ENCODE data around the gene SLC35A4.

DNA sequence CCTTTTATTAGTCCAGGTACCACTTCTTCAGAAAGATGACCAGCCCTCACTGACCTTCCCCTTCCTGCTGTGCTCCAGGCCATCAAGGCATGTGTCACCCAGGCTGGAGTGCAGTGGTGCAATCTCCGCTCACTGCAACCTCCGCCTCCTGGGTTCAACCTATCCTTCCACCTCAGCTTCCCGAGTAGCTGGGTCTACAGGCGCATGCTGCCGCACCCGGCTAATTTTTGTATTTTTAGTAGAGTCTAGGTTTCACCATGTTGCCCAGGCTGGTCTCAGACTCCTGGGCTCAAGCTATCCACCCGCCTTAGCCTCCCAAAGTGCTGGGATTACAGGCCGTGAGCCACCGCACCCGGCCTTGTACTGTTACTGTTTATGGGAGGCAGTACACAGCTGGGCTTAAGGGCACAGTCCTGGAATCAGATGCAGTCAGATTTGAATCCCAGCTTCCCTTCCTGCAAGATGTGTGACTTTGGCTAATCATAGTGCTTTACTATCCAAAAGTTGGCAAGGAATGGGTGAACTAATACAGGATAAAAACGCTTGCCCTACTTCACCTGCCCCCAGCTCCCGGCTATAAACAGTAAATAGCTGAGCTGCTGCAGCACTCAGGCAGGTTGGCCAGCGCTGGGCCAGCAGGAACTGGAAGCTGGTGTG is 17.6 kb upstream of the SLC35A4 start:
- TF ChIP-seq SIN3A (conservative IDR thresholded peaks at IDR 0.05 in 1 of 2, IDR thresholded peaks at IDR 0.05 in 1 of 2; ENCODE audit: low read depth in 1 of 2, low read length in 2 of 2) (no peak), EZH2 (IDR thresholded peaks at IDR 0.05; ENCODE audit: low read depth, low read length, severe bottlenecking) (no peak), CHD1 (IDR thresholded peaks at IDR 0.05; ENCODE audit: low read depth, low read length) (no peak), NANOG (IDR thresholded peaks at IDR 0.05; ENCODE audit: insufficient read depth, low read depth, low read length, poor library complexity, severe bottlenecking) (no peak)
- TF ChIP-seq, protein P1, sequence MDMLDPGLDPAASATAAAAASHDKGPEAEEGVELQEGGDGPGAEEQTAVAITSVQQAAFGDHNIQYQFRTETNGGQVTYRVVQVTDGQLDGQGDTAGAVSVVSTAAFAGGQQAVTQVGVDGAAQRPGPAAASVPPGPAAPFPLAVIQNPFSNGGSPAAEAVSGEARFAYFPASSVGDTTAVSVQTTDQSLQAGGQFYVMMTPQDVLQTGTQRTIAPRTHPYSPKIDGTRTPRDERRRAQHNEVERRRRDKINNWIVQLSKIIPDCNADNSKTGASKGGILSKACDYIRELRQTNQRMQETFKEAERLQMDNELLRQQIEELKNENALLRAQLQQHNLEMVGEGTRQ (IDR thresholded peaks at IDR 0.05; ENCODE audit: low read length): no peak
- TF ChIP-seq, protein P2, sequence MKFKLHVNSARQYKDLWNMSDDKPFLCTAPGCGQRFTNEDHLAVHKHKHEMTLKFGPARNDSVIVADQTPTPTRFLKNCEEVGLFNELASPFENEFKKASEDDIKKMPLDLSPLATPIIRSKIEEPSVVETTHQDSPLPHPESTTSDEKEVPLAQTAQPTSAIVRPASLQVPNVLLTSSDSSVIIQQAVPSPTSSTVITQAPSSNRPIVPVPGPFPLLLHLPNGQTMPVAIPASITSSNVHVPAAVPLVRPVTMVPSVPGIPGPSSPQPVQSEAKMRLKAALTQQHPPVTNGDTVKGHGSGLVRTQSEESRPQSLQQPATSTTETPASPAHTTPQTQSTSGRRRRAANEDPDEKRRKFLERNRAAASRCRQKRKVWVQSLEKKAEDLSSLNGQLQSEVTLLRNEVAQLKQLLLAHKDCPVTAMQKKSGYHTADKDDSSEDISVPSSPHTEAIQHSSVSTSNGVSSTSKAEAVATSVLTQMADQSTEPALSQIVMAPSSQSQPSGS (IDR thresholded peaks at IDR 0.05; ENCODE audit: low read length): no peak
- TF ChIP-seq, protein P3, sequence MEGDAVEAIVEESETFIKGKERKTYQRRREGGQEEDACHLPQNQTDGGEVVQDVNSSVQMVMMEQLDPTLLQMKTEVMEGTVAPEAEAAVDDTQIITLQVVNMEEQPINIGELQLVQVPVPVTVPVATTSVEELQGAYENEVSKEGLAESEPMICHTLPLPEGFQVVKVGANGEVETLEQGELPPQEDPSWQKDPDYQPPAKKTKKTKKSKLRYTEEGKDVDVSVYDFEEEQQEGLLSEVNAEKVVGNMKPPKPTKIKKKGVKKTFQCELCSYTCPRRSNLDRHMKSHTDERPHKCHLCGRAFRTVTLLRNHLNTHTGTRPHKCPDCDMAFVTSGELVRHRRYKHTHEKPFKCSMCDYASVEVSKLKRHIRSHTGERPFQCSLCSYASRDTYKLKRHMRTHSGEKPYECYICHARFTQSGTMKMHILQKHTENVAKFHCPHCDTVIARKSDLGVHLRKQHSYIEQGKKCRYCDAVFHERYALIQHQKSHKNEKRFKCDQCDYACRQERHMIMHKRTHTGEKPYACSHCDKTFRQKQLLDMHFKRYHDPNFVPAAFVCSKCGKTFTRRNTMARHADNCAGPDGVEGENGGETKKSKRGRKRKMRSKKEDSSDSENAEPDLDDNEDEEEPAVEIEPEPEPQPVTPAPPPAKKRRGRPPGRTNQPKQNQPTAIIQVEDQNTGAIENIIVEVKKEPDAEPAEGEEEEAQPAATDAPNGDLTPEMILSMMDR (IDR thresholded peaks at IDR 0.05; ENCODE audit: control extremely low read depth in 1 of 3, insufficient read depth in 1 of 3, low read depth in 1 of 3, low read length in 3 of 3): no peak
- TF ChIP-seq, protein P4, sequence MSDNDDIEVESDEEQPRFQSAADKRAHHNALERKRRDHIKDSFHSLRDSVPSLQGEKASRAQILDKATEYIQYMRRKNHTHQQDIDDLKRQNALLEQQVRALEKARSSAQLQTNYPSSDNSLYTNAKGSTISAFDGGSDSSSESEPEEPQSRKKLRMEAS (IDR thresholded peaks at IDR 0.05): no peak
